Measurements from ENCODE around the gene FAM174C. TPM values are rescaled to one million over a fixed set of nuclear protein-coding genes. Genes with fewer than 3 reads are reported as not detected.
"Not testable (repeated sequence)": the region's sequence is repeated elsewhere in the genome, so short reads cannot be mapped to it uniquely, and the experiment has no call there.

FAM174C gene
- polyA plus RNA-seq, 5 donors, result 8.9 to 32.2 (median 17.2) TPM

GRCh38 chr19:1235625-1236538 is 39.4 kb upstream of the FAM174C start:
- no peak for DNase-seq

GRCh38 chr19:1236576-1236975 is 38.8 kb upstream of the FAM174C start:
- DNase-seq, result no peak

DNA sequence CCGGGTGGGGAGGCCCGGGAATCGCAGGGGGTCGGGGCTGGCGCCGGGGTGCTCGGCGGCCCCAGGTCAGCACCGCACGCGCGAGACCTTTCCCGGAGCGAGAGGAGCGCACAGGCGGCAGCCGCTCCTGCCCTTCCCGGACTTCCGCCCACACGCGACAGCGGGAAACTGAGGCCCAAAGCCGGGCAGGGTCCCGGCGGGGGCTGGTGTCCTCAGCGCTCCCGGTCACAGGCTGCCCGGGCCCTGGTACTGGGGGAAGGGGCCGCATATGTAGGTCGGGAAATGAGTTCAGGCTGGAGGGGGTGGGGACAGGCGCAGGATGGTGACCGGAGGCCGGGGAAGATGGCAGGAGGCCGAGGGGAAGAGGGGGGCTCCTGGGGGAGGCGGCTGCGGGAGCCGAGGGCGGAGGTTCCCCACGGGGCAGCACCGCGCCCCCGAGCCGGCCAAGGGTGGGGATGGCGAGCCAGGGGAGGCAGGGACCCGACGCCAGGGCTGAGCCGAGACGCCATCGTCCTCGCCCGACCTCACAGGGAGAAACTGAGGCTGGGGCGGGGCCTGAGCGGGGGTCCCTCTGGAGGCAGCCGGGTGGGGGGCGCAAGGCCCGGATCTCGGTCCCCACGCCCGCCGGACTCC is 38.2 kb upstream of the FAM174C start:
- DNase-seq, result no peak

- no peak for DNase-seq
These were observed 37.5 kb upstream of the FAM174C start, which contains the start of gene CBARP for GRCh38 chr19:1237754-1238368. Gene CBARP, minus strand, starts transcription at chr19:1238005. Its CDS starts 1,905 bp downstream, at chr19:1236100.

GRCh38 chr19:1238369-1239303 is 36.7 kb upstream of the FAM174C start:
- no peak for DNase-seq

DNA sequence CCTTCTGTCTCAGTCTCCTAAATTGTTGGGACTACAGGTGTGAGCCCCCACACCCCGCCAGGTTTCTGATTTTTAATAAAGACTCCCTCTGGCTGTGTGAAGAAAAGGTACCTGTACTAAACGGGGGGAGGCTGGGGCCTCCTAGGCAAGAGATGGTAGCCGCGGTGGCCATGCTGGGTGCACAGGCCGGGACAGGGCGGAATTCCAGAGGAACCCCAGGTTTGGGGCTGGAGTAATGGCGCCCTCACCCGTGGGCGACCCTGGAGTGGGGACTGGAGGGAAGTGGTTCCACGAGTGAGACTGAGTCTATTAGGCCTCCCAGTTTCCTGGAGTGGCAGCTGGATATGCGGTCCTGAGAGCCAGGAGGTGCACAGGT is 35.9 kb upstream of the FAM174C start:
- DNase-seq, result no peak

- DNase-seq, result peak; percentile 89 to 90
These were observed 35.3 kb upstream of the FAM174C start for GRCh38 chr19:1239796-1240737.

- DNase-seq, result no peak
These were observed 34.4 kb upstream of the FAM174C start for GRCh38 chr19:1240925-1241324.

GRCh38 chr19:1241417-1242095 is 33.8 kb upstream of the FAM174C start, which contains the start of gene ATP5F1D:
Gene ATP5F1D, plus strand, starts transcription at chr19:1241751. Its CDS starts 100 bp downstream, at chr19:1241851.
- DNase-seq, result peak; percentile 91

GRCh38 chr19:1243768-1244692 is 31.3 kb upstream of the FAM174C start:
- DNase-seq, result peak; percentile 81 to 84

GRCh38 chr19:1244693-1245451 is 30.5 kb upstream of the FAM174C start:
- no peak for DNase-seq

GRCh38 chr19:1245494-1246264 is 29.7 kb upstream of the FAM174C start:
- no peak for DNase-seq

GRCh38 chr19:1246265-1247087 is 28.9 kb upstream of the FAM174C start:
- not testable (repeated sequence) for DNase-seq

DNA sequence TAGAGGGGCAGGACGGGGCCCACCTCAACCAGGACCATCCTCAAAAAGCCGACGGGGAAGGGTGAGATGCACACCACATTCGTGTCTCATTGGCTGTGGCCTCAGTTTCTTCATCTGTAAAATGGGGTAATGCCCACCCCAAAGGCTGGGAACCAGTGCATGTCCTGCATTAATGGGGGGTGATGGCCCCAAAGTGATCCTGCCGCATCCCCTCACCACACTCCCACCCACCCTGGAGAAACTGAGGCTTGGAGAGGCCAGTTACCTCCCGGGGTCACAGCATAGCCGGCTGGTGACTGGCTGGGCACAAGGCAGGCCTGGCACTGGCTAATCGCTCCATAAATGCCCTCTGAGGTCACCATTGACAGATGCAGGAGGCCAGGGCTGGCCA is 27.6 kb upstream of the FAM174C start:
- DNase-seq, result no peak

GRCh38 chr19:1248139-1248785 is 27.1 kb upstream of the FAM174C start, which contains the start of gene MIDN:
Gene MIDN, plus strand, starts transcription at chr19:1248583. Its CDS starts 1,714 bp downstream, at chr19:1250297.
- DNase-seq, result peak in 1 of 2 donors; percentile 87

Data from right lung (tissue), 5 donors.